DND-41 (cell line): ENCODE results near the gene NPY1R.

Experiments used
- ATAC-seq: fragments of 200-7000 bp; cut with Tn5 transposase; 3 replicates; pipeline ENCODE4 v1.9.1; 2021; ENCODE audit warnings: low read depth; ENCODE audit not compliant: insufficient read depth
- DNase-seq: peaks from one replicate; pipeline ENCODE4 v3.0.0-alpha.2; 2020
- H2AFZ ChIP-seq: 2 replicates; pipeline ENCODE4 v1.6.0; 2012; ENCODE audit warnings: low read depth, low read length
- H3K27ac ChIP-seq: 2 replicates; pipeline ENCODE4 v1.5.1; 2012; ENCODE audit warnings: low read length, inconsistent platforms
- H3K27me3 ChIP-seq: fragments of 200-600 bp; sonication (generic); 2 replicates; pipeline ENCODE4 v1.6.0; 2012; ENCODE audit warnings: low read length, mild to moderate bottlenecking, inconsistent platforms; ENCODE audit not compliant: insufficient read depth, poor library complexity
- H3K36me3 ChIP-seq: 2 replicates; pipeline ENCODE4 v1.5.1; 2012; ENCODE audit warnings: low read length, inconsistent platforms; ENCODE audit not compliant: insufficient read depth
- H3K4me1 ChIP-seq: 2 replicates; pipeline ENCODE4 v1.5.1; 2012; ENCODE audit warnings: mild to moderate bottlenecking, low read length; ENCODE audit not compliant: insufficient read depth
- H3K4me2 ChIP-seq: 2 replicates; pipeline ENCODE4 v1.6.0; 2012; ENCODE audit warnings: mild to moderate bottlenecking, moderate library complexity, low read length, inconsistent platforms; ENCODE audit not compliant: insufficient read depth
- H3K4me3 ChIP-seq, 2 experiments: fragments of 200-600 bp in 1 of 2; shearing (Covaris generic) in 1 of 2; 2 replicates each; pipeline ENCODE4 v1.5.1; 2012 to 2016; ENCODE audit warnings: inconsistent platforms in 2 of 2, low read length in 2 of 2, mild to moderate bottlenecking in 2 of 2, low read depth in 1 of 2, moderate library complexity in 1 of 2
- H3K79me2 ChIP-seq: 2 replicates; pipeline ENCODE4 v1.6.0; 2012; ENCODE audit warnings: low read length, inconsistent platforms; ENCODE audit not compliant: insufficient read depth
- H3K9ac ChIP-seq: 2 replicates; pipeline ENCODE4 v1.6.0; 2012; ENCODE audit warnings: low read depth, mild to moderate bottlenecking, inconsistent platforms, low read length, moderate library complexity
- H3K9me3 ChIP-seq: 2 replicates; pipeline ENCODE4 v1.5.1; 2012; ENCODE audit warnings: low read length, moderate library complexity, mild to moderate bottlenecking, inconsistent platforms; ENCODE audit not compliant: insufficient read depth, severe bottlenecking
- H4K20me1 ChIP-seq: 2 replicates; pipeline ENCODE4 v1.6.0; 2012; ENCODE audit warnings: low read length; ENCODE audit not compliant: insufficient read depth
- CTCF ChIP-seq: IDR thresholded peaks from 2 replicates; pipeline ENCODE4 v1.5.1; 2012; ENCODE audit warnings: borderline replicate concordance, low read length, moderate library complexity, mild to moderate bottlenecking; ENCODE audit not compliant: poor library complexity, severe bottlenecking; ENCODE audit errors: extremely low read depth
- EZH2 ChIP-seq: IDR thresholded peaks from 3 replicates; pipeline ENCODE4 v1.6.1; 2012; ENCODE audit warnings: borderline replicate concordance, low read depth, mild to moderate bottlenecking, moderate library complexity, low read length, inconsistent platforms; ENCODE audit not compliant: severe bottlenecking

Gene NPY1R

GRCh38 chr4:163350672-163351071 lies 18.3 kb upstream of the NPY1R start:
- Histone ChIP-seq H3K79me2 (no peaks in the 10 kb centered on the region), H4K20me1 (no peaks in the 10 kb centered on the region), H3K9me3 (no peaks in the 10 kb centered on the region), H3K4me1 (no peaks in the 10 kb centered on the region), H2AFZ (no peak overlapping the region), H3K36me3 (no peaks in the 10 kb centered on the region), H3K4me3 (no peak overlapping the region), H3K4me2 (no peak overlapping the region), H3K9ac (no peak overlapping the region), H3K27ac (no peak overlapping the region), H3K27me3 (no peaks in the 10 kb centered on the region)
- ATAC-seq (no peak), DNase-seq (no peak)
- no peak for TF ChIP-seq EZH2
- no peak for TF ChIP-seq CTCF

GRCh38 chr4:163344147-163345125 lies 12.0 kb upstream of the NPY1R start:
- no peak overlapping the region for H2AFZ ChIP-seq
- H3K4me1 ChIP-seq, result no peaks in the 10 kb centered on the region
- TF ChIP-seq CTCF (no peak), EZH2 (no peak)
- ATAC-seq (no peak), DNase-seq (no peak)
- H3K79me2 ChIP-seq, result no peaks in the 10 kb centered on the region
- no peaks in the 10 kb centered on the region for H3K36me3 ChIP-seq
- no peaks in the 10 kb centered on the region for H3K9me3 ChIP-seq
- no peaks in the 10 kb centered on the region for H3K27me3 ChIP-seq
- no peak overlapping the region for H3K4me3 ChIP-seq
- no peak overlapping the region for H3K4me2 ChIP-seq
- no peak overlapping the region for H3K9ac ChIP-seq
- no peaks in the 10 kb centered on the region for H4K20me1 ChIP-seq
- no peak overlapping the region for H3K27ac ChIP-seq

- no peak within 1 kb of the TSS for H3K9ac ChIP-seq
- no peaks in the 10 kb centered on the region for H3K36me3 ChIP-seq
- H3K79me2 ChIP-seq, result no peaks in the 10 kb centered on the region
- ATAC-seq, result no peak
- no peak within 1 kb of the TSS for H3K4me3 ChIP-seq
- H3K4me1 ChIP-seq, result no peaks in the 10 kb centered on the region
- no peak within 1 kb of the TSS for H3K4me2 ChIP-seq
- no peak within 1 kb of the TSS for H3K27ac ChIP-seq
- no peak within 1 kb of the TSS for H2AFZ ChIP-seq
- H4K20me1 ChIP-seq, result no peaks in the 10 kb centered on the region
- no peak for DNase-seq
- TF ChIP-seq EZH2 (no peak), CTCF (no peak)
- no peaks in the 10 kb centered on the region for H3K27me3 ChIP-seq
- no peaks in the 10 kb centered on the region for H3K9me3 ChIP-seq
Observed at GRCh38 chr4:163343604-163344146, 11.3 kb upstream of the NPY1R start, which contains the start of gene NPY5R. Gene NPY5R, plus strand, starts transcription at chr4:163343892. Its CDS starts 6,382 bp downstream, at chr4:163350274.
